Ishikawa (cell line): ENCODE data around the gene POC1B.

ENCODE experiments used
- CEBPB ChIP-seq: IDR thresholded peaks from 2 replicates; pipeline ENCODE4 v1.6.1; 2012
- CREB1 ChIP-seq: IDR thresholded peaks from 2 replicates; pipeline ENCODE4 v1.6.1; 2012; ENCODE audit warnings: low read depth
- EGR1 ChIP-seq: IDR thresholded peaks from 2 replicates; pipeline ENCODE4 v1.6.1; 2012
- EP300 ChIP-seq: IDR thresholded peaks from 2 replicates; pipeline ENCODE4 v1.6.1; 2012; ENCODE audit warnings: borderline replicate concordance
- FOXM1 ChIP-seq: IDR thresholded peaks from 2 replicates; pipeline ENCODE4 v1.6.1; 2012; ENCODE audit warnings: low read depth, borderline replicate concordance
- NFIC ChIP-seq: IDR thresholded peaks from 2 replicates; pipeline ENCODE4 v1.6.1; 2012
- RAD21 ChIP-seq: IDR thresholded peaks from 2 replicates; pipeline ENCODE4 v1.6.1; 2012; ENCODE audit warnings: low read depth
- TAF1 ChIP-seq: IDR thresholded peaks from 2 replicates; pipeline ENCODE4 v1.6.1; 2012; ENCODE audit warnings: low read depth, mild to moderate bottlenecking
- TCF12 ChIP-seq: IDR thresholded peaks from 2 replicates; pipeline ENCODE4 v1.6.1; 2012; ENCODE audit warnings: low read depth
- TEAD4 ChIP-seq: IDR thresholded peaks from 2 replicates; pipeline ENCODE4 v1.6.1; 2012
- YY1 ChIP-seq: IDR thresholded peaks from 2 replicates; pipeline ENCODE4 v1.6.1; 2012; ENCODE audit warnings: low read depth
- TF ChIP-seq, protein P1 (sequence below): IDR thresholded peaks from 2 replicates; pipeline ENCODE4 v1.6.1; 2012
- TF ChIP-seq, protein P2 (sequence below): IDR thresholded peaks from 2 replicates; pipeline ENCODE4 v1.6.1; 2012; ENCODE audit warnings: low read depth, mild to moderate bottlenecking
- TF ChIP-seq, protein P3 (sequence below): IDR thresholded peaks from 2 replicates; pipeline ENCODE4 v1.6.1; 2012

DNA sequence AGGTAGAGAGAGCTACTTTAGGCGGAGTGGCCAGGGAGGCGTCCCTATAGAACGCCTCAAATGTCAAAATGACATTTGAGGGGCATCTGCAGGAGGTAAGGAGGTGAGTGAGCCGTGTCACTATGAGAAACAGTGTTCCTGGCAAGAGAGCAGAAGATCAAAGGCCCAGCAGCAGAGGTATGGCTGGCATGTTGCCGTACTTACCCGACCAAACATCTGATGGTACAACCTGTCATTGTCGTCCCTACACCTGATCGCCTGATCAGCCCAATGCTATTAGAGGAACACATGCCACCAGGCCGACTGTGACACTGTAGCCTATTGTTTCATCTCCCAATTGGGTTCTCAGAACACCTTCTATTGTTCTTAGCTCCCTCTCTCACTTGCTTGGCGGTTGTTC is 33.9 kb upstream of the POC1B start:
- TF ChIP-seq, protein P1, sequence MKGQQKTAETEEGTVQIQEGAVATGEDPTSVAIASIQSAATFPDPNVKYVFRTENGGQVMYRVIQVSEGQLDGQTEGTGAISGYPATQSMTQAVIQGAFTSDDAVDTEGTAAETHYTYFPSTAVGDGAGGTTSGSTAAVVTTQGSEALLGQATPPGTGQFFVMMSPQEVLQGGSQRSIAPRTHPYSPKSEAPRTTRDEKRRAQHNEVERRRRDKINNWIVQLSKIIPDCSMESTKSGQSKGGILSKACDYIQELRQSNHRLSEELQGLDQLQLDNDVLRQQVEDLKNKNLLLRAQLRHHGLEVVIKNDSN, result no peak
- TF ChIP-seq, protein P2, sequence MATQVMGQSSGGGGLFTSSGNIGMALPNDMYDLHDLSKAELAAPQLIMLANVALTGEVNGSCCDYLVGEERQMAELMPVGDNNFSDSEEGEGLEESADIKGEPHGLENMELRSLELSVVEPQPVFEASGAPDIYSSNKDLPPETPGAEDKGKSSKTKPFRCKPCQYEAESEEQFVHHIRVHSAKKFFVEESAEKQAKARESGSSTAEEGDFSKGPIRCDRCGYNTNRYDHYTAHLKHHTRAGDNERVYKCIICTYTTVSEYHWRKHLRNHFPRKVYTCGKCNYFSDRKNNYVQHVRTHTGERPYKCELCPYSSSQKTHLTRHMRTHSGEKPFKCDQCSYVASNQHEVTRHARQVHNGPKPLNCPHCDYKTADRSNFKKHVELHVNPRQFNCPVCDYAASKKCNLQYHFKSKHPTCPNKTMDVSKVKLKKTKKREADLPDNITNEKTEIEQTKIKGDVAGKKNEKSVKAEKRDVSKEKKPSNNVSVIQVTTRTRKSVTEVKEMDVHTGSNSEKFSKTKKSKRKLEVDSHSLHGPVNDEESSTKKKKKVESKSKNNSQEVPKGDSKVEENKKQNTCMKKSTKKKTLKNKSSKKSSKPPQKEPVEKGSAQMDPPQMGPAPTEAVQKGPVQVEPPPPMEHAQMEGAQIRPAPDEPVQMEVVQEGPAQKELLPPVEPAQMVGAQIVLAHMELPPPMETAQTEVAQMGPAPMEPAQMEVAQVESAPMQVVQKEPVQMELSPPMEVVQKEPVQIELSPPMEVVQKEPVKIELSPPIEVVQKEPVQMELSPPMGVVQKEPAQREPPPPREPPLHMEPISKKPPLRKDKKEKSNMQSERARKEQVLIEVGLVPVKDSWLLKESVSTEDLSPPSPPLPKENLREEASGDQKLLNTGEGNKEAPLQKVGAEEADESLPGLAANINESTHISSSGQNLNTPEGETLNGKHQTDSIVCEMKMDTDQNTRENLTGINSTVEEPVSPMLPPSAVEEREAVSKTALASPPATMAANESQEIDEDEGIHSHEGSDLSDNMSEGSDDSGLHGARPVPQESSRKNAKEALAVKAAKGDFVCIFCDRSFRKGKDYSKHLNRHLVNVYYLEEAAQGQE, result no peak
- TF ChIP-seq EGR1 (no peak), TEAD4 (no peak), TAF1 (no peak), TCF12 (no peak), NFIC (no peak), CEBPB (no peak), YY1 (no peak), EP300 (no peak), RAD21 (no peak), FOXM1 (no peak), CREB1 (no peak)
- TF ChIP-seq, protein P3, sequence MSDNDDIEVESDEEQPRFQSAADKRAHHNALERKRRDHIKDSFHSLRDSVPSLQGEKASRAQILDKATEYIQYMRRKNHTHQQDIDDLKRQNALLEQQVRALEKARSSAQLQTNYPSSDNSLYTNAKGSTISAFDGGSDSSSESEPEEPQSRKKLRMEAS, result no peak
